Effector CD4-positive, alpha-beta T cell (primary cell): ENCODE measurements around the gene AP1AR.

Experiments
- DNase-seq: peaks from one replicate; pipeline ENCODE4 v3.0.0-alpha.2; 2020

Gene AP1AR

DNA sequence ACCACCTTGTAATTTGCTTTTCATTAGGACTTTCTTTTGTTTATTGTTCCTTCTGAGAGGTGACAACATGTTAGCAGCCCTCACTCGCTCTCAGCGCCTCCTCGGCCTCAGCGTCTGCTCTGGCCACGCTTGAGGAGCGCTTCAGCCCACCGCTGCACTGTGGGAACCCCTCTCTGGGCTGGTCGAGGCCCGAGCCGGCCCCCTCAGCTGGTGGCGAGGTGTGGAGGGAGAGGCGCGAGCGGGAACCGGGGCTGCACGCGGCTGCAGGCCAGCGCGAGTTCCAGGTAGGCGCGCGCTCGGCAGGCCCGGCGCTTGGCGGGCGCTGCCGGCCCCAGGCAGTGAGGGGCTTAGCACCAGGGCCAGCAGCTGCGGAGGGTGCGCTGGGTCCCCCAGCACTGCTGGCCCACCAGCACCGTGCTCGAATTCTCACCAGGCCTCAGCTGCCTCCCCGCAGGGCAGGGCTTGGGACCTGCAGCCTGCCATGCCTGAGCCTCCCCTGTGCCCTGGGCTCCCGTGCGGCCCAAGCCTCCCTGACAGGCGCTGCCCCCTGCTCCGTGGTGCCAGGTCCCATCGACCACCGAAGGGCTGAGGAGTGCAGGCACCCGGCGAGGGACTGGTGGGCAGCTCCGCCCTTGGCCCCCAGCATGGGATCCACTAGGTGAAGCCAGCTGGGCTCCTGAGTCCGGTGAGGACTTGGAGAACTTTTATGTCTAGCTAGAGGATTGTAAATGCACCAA lies 9.2 kb upstream of the AP1AR start:
- DNase-seq, result no peak

DNA sequence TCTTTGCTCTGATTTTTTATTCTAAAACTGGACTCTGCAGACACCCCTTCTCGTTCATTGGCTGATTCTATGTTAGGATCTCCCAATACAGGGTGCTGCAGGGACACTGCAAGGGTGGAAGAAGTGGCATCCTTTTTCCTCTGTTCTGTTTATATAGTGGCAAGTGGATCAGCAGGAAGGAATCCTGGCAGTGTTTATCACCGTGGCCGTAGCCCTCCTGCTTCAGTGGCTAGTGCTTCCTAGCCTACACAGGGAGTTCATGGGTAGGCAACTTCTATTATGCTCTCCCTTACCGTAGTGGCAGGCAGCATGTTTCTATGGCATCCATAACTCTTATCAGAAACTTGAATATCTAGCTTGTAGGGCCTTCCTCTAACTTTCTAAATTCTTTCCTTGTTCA lies 6.4 kb upstream of the AP1AR start:
- no peak for DNase-seq

DNA sequence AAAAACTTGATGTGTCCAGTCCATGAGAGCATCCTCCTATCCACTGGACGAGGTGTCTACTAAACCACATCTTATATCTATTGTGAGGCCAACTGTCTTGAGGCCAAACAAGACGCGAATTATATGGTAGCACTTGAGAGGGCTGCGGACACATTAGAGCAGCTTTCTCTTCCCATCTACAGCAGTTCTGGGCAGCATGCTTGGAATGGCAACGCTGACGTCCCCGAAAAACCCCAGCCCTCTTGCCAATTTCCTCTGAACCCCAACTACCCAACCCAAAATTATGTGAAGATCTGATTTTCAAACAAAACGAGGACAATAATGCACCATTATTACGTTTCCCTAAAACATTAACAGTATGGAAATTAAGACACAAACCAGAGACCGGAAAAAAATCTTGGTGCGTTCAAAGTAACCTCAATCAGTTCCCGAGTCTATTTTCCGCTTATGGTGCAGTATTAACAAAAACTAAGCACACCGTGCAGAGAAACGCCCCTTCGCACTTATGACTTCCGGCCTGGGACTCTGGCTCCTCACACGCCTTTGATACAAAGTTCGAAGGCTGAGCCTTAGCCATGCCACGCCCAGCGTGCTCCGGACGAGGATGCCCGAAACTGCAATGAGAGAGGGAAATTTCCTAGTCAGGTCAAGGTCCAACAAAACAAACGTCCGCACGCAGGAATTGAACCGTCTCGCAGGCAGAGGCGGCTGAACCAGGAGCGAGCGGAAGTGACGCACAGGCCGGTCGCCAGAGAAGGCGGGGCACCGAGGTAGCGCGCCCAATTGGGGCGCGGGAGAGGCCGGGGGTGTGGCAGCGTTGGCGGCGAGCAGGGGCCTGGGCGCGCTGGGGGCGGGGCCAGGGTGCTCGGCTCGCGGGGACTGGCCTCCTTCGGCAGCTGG lies 458 bp upstream of the AP1AR start:
- DNase-seq, result peak; percentile 94

DNA sequence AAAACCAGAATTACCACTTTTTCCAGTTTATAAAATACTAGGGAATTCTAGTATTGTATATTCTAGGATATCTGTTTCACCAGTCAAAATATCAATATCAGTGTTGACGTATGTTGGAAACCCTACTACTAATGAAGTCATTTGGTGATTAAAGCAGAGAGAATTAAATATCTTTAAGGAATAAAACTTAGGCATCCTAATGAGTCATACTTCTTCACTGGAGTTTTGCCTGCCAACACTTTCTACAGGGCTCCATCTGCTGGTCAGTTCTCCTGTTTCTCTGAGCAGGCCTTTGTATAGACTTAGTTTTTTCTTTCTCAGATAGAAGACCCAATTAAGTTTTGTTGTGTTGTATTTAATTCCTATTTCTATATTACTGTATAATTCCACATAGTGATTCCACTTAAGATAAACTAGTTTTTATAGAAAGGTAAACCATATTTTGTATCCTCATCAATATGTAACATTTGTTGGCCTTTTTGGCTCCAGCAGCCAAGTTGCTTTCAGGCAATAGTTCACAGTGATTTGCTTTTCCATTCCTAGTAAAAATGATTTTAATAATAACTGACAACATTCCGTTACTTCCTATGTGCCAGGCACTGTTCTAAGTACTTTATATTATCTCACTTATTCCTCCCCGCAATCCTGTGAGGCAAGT lies 3.5 kb downstream of the AP1AR start:
- peak; percentile 44 for DNase-seq

DNA sequence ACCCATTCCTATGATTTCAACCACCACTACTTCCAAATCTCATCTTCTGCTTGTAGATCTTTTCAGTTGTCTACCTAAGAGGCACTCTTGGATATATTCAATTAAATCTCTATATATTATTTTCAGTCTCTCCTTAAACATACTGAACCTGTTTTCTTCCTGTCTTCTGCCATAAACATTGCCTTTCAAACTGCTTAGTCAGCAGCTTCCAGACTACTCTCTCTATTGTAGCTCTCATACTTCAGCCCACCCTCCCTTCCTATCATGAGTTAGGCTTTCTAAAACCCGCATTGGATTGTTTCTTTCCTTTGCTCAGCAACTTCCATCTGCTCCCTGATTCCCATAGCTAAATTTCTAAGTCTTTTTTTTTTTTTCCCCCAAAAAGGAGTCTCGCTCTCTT lies 4.5 kb downstream of the AP1AR start:
- DNase-seq, result no peak

DNA sequence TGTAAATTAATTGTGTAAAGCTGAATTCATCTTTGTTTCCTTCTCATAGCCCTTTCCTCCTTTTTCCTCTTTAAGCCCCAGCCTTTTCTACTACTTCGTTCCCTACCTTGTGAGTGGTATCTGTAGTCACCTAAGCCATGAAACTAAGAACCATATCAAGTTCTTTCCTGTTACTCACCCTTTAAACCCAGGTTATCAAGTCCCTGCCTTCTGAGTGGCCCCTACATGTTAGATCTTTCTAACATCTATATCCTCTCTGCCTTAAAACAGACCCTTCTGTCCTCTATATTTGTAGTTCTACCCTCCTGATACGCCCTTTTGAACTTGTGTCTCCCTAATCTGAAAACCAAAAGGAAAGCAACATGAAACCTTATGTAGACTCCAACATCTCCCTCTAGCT lies 7.2 kb downstream of the AP1AR start:
- DNase-seq, result no peak

DNA sequence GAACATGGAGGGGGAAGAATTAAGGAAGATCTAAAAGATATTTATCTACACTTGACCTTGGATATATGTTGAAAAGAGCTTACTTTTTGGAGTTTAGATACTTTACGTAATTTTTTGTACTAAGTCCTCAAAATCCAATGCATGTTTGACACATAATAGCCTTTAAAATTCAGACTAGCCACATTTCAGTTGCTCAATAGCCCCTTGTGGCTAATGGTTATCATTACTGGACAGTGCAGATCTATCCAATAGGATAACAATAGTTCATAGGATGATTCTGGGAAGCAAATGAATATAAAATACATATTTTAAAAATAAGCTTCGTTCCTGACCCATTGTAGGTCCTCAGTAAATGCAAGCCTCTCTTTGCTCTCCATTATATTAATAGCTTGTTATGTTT lies 13.8 kb downstream of the AP1AR start:
- DNase-seq, result no peak

DNA sequence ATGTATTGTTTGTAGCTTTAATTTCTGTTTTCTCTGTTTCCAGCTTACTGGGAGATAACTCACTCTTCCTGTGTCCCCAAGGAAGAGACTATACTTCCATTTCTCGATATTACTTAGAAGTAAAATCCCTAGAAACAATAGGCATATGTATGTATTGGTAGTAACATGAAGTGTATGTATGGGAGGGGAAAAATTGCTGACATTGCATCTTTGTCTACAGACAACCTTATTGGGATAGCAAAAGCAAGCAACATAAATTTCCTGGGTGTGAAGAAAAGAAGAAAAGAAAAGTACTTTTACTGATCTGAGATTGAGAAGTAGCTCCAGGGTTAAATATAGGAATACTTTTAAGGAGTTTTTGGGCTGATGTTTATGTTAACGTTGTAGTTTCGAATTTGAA lies 15.4 kb downstream of the AP1AR start:
- no peak for DNase-seq

DNA sequence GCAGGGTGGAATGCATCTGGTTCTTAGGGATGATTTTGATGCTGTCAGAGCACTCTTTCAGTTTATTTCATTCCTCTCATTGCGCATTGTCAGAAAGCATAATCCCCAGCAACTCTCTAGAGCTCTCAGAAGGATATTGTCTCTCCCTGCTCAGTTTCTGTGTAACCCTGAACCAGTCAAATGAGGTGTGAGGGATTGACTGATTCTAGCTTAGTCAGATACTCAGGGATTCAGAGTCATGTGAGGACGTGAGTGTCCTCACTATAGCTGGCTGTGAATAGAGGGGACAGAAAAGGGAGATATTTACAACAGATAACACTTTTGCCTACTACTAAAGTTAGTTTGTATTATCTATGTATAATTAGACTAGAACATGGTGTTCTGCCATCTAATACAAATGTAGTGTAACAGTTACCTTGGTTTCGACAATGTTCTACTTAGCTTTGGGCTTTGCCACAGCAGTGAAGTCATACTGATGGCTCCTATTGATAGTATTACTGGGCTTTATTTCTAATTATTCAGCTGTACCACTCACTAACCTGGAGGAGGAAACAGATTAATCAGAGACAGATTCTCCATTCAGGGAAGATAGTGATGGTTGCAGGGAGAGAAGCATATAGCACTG lies 19.5 kb downstream of the AP1AR start:
- no peak for DNase-seq

DNA sequence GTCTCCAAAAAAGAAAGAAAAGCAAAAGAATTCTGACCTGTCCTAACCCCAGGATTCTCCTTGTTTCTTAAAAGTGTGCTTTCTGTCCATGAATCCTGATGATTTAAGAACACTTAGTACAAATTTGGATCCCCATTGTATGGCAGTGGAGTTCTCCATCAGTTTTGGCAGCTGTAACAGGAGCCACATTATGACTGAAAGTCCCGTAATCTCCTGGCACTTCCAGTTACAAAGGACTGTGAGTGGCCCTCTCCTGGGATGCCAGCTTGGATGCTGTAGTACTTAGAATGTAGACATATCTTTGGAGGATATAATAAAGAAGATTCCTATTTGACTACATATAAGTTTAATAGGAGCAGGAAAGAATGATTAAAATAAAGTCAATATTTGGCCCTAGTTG lies 20.6 kb downstream of the AP1AR start:
- DNase-seq, result no peak

DNA sequence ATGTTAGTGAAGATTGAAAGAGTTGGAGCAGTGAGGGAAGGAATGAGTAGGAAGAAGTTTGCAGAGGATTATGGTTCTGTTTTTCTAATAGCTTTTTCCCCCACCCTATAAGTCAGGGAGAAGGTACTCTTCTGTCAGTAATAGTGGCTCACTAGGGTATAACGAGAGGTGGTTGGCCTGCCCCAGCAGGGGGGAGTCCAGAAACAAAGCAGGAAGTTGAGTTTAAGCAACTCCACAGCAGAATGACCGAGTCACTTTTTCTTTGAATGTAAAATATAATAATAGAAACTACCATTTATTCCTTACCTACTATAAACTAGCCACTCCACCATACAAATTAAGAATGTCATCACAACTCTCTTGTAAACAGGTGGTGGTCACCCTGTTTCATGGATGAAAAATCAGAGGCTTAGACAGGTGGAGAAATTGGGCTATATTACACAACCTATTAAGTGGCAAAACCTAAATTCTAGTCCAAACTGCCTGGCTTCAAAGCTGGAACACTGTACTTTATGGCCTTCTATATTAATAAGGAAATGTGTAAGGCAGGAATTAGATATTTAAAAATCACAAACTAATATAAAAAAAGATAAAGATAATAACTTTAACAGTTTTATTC lies 21.9 kb downstream of the AP1AR start:
- DNase-seq, result no peak

DNA sequence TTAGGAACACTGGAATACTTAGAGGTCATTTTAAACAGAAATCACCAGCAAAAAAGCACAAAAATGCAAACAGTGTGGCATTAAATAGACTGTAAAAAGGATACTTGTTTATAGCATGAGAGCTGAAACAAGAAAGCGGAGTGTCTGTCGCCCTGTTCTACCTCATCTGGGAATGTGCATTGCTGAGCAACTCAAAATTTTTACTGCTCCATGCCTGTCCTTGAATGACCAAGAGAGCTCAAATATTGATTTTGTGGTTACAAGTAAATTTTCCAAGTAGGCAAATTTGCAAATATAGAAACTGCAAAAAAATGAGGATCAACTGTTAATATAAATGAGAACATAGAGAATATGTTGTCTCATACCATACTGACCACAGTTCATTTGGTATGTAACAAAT lies 25.5 kb downstream of the AP1AR start:
- DNase-seq, result no peak

DNA sequence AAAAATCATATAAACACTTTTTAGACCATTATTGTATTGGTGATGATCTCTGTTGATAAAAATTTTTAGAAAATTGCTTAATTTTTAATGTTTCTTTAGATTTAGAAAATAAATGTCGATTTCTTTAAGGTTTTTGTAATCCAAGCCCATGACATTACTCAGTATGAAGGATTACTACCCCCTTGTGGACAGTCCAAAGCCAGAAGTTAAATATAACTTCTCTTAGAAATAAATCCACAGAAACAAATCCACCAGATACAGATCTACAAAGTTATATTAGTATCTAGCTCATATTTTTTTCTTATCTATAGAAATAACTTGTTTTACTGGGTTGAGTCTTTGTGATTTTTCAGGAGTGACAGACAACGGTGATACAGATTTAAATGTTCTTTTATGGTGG lies 35.2 kb downstream of the AP1AR start:
- no peak for DNase-seq

DNA sequence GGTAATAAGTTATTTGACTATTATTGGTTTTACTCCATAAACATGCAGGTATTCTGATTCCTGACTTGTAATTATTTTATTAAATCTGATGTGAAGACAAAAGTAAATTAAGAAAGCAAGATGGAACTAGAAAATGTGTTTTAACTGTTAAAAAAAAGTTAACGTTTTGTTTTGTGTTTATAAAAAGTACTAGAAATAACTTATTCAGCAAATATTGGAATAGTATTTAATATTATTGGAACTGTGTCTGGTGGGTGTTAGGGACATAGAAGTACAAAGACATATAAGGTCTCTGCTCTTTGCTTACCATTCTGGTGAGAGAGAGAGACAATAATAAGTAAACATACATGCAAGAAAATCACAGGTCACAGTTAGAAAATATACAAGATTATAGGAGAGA lies 38.5 kb downstream of the AP1AR start:
- DNase-seq, result no peak

DNA sequence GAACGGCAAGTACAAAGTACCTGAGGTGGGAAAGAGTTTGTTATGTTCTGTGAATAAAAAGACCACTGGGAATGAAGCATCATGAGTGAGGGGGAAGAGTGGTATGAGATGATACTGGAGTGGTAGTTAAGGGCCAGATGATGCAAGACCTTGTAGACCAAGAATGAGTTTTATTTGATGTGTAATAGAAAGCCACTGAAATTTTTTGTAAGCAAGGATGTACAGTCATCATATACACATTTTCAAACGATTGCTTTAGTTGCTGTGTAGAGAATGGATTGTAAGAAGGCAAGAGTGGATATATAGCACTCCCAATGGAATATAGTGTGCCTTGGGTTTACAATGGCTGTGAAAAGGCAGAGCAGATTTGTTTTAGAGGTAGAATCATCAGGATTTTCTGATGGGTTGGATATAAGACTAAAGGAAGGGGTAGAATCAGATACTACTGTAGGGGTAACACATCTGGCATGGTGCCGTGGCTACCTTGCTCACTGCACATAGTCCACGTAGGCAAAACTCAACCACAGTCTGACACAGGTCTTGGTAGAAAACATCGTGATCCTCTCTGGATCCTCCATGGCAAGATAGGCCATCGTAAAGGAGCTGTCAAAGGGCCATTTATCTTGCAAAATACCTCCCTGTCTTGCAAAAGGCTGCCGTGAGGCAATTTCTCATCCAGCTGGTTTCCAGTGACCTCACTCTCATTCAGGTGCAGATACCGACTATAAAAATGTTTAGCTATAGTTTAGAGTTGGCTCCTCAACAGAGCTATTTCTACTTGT lies 39.2 kb downstream of the AP1AR start:
- DNase-seq, result no peak

DNA sequence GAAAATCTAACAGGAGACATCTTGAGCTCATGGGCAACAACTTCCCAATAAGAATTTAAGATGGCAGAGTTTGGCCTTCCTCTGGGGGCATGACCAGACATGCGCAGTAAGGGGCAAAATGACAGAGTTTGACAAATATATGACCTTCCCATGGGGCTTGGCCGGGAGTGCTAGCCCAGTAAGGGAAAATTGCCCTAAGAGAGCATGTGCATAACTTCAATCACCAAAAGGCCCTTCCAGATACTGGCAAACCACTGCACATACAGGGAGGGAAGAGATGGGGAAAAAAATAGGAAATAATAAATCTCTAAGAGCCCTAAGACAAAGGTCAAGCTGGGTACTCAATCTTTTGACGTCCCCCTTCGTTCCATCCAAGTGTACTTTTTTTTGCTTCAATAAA lies 40.7 kb downstream of the AP1AR start:
- DNase-seq, result no peak

DNA sequence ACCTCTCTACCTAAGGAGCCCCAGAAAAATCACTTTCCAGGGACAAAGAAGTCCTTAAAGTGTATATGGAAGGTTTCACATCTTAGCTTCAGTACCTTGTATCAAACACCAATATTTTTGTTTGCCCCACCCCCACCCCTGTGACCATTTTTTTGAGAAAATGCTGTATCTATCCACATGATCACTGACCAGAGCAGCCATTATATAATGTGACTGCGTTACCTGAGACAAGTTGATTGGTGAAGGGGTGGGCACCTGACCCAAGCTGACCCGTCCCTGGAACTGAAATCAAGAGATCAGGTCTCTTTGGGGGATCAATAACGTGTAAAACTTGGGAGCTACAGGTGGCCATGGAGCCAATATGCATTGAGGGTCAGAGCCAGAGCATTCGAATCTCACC lies 43.4 kb downstream of the AP1AR start:
- DNase-seq, result no peak

DNA sequence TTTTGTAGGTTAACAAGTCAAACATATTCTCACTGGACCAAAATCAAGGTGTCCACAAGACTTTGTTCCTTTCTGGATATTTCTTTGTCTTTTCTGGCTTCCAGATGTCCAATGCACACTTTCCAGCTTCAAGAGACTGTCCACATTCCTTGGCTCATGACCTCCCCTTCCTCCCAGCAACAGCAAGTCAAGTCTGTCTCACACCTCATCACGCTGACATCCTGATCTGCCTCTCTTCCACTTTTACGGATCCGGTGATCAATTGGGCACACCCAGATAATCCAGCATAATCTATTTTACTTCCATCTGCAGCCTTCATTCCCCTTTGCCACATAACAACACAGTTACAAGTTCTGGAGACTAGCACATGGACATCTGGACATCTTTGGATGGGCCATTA lies 44.5 kb downstream of the AP1AR start:
- no peak for DNase-seq

DNA sequence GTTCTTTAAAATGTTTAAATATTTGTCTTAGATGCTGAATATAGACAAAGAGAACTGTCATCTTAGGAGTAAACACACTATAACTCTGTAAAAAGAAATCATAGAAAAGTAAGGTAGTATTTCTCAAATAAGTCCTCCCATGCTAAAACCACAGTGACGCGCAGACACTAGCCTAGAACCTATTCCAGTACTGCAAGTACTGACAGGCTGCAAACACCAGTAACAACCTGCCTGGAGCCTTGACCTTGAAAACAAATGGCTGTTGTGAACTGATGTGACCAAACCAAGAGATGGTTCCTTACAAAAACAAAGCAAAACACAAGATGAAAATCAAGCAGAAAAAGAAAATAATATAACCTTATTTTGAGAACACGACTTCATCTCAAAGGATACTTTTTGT lies 45.6 kb downstream of the AP1AR start:
- no peak for DNase-seq

DNA sequence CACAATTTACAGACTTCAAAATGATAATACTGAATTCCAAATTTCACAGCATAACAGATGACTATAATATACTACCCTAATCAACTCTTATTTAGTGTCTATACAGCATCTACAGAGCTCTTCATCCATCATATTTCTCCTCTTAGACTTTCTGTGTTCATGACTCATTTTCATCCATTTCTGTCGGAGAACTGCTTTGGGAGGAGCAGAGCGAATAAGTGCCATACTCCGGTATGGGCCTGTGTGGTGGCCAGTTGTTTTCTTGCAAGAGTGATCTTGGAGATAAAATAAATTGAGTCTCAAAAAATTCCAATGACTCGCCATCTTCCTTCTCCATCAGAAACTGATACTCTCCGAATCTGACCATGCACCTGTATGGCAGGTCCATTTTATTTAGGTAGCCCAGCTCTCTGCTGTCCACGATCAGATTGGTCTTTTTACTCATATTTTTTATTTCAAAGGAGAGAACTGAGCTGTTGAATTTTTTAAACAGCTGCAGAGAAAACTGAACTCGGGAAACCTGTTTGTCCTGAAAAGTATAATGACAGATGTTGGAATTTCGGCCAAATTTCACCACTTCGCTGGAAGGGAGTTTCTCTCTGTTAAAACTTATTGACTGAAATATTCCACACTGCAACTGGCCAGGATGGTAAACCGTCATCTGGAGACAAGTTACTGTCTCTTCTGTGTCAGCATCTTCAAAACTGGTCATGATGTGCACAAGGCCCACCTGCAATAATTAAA lies 46.3 kb downstream of the AP1AR start:
- DNase-seq, result no peak
